AG09309 (cell line): ENCODE data around the gene NEDD8.

Source experiments
- DNase-seq: peaks from one replicate; pipeline ENCODE4 v3.0.0-alpha.2; 2010; ENCODE audit warnings: low read depth
- H3K4me3 ChIP-seq: 2 replicates; pipeline ENCODE4 v1.5.1; 2011; ENCODE audit warnings: mild to moderate bottlenecking, low read depth, low read length, moderate library complexity; ENCODE audit not compliant: control insufficient read depth
- CTCF ChIP-seq: IDR thresholded peaks from 2 replicates; pipeline ENCODE4 v1.5.1; 2011; ENCODE audit warnings: mild to moderate bottlenecking, low read depth, low read length, inconsistent platforms; ENCODE audit not compliant: insufficient read depth, control insufficient read depth; ENCODE audit errors: missing control alignments

Gene NEDD8

DNA sequence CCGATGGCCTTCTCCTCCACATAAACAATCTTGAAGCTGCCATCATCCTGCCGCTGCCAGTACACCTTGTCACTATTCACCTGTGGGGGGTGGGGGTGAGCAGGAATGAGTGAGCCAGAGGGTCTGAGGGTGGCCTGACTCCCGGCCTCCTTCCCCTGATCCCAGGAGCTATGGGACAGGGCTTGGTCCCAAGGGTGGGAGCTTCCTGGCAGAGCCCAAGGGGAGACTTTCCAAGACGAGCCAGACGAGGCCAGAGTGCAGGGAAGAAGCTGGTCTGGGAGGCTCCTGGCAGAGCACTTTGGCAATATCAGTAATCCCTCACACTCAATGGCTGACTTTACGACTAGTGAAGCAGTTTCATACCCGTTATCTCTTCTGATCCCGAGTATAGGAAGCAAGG lies 23.3 kb upstream of the NEDD8 start:
- TF ChIP-seq CTCF, result no peak
- no peak overlapping the region for H3K4me3 ChIP-seq
- DNase-seq, result no peak

DNA sequence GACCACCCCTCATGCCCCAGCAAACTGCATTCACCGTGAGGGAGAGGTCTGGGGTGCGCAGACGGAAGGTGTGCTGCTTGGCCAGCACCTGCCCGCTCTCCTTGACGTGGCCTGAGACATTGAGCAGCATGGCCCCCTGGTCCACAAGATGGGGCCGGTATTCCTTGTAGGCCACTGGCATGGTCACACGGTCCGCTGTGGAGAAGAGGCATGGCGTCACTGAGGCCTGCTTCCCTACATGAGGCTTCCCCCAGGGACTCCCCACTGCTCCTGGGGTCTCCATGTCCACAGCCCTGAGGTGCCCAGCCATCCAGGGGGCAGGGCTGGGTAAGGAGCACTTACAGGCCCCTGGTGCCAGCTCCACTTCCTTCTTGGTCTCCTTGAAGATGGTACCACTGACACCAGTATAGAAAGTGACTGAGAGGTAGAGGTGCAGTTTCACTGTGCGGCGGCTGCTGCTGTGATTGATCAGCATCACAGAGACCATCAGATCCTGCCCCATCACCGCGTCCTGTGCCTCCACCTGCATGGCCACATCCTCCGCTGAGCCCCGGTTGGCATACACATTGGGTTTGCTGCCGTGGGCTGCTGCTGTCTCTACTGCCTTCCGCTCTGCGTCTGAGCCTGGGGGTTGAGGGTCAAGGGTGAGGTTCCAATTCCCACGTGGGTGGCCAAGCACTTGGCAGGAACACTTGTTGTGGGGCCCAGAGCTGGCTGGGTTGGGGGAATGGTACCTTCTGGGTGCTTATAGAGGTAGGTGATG lies 22.6 kb upstream of the NEDD8 start:
- DNase-seq, result no peak
- no peak overlapping the region for H3K4me3 ChIP-seq
- TF ChIP-seq CTCF, result no peak

DNA sequence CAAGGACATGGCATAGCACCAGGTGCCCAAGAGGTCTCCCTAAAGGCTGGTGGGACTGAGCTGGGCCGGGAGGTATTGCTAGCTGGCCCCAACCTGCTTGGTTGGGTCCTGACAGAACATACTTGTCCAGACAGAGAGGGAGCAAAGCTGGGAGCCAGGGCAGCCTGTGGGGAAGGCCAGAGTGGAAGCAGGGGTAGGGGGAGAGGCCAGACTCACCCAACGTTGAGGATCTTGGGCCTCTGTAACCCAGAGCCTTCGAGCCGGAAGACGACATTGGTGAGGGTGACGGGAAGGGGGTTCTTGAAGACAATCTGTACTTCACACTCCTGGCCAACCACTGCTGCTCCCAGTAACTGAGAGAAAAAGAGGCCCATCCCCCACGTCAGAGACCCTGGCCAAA lies 21.8 kb upstream of the NEDD8 start:
- H3K4me3 ChIP-seq, result no peak overlapping the region
- no peak for TF ChIP-seq CTCF
- DNase-seq, result no peak

DNA sequence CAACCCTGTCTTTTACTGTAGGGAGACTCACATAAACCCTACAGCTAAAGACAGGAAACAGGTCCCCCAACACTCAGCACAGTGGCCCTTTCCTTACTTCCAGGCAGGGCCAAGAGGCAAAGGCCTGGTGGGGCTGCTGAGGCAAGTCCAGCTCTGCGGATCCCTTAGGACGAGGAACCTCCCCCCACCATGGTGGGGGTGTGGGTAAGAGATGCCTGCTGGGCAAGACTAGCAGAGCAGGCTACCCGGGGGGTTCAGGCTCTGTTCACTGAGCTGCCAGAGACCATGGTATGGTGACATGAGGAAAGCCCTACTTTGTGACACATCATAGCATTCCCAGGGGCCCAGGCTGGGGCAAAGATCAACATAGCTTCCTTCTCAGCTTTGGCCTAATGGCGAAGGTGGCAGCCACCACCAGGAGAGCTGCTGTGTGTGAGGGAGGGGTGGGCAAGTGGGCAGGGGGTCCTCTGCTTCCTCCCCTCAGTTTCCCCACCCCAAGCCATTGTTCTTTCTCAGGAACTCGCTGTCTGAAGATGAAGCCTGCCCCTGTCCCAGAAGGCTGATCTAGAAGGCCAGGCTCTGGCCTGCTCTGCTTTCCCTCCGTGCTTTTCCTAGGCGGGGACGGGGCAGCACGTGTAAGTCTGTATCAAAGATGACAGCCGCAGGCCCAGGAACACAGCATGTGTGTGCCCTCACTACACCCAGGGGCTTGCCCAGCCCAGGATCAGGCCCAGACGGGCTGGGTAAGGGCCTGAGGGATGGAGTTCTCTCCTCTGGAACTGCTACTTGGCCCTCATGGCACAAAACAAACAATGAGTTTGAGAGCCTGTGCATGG lies 20.3 kb upstream of the NEDD8 start:
- TF ChIP-seq CTCF, result no peak

DNA sequence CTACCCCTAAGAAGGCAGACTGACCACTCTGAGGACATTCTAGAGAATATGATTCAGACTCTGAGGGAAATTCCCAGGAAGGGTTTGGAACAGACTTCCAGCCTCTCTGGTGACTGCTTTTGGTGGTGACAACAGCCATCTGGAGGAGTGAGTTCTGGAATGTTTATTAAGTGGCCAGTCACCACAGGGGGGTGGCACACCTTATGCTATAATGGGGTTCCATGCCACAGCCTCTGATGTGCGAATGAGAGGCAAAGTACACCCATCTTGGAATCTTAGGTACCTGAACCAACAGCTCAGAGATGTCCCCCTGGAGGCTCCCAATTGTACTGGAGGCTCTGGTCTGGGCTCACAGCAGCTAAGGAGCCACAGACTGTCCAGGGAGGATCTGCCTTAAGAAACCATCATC lies 19.7 kb upstream of the NEDD8 start:
- no peak for DNase-seq
- no peak overlapping the region for H3K4me3 ChIP-seq
- TF ChIP-seq CTCF, result no peak

More for the DNA sequence above, 20.3 kb upstream of the NEDD8 start:
- H3K4me3 ChIP-seq, result no peak overlapping the region
- DNase-seq, result no peak

GRCh38 chr14:24250354-24250753 lies 18.2 kb upstream of the NEDD8 start:
- no peak overlapping the region for H3K4me3 ChIP-seq
- no peak for DNase-seq
- TF ChIP-seq CTCF, result no peak
